ENCODE measurements around the gene LSS.
A peak's percentile ranks its signal among the peaks of the same experiment; 100 is the strongest.
"Not testable (repeated sequence)": the region's sequence is repeated elsewhere in the genome, so short reads cannot be mapped to it uniquely, and the experiment has no call there.

LSS gene

DNA sequence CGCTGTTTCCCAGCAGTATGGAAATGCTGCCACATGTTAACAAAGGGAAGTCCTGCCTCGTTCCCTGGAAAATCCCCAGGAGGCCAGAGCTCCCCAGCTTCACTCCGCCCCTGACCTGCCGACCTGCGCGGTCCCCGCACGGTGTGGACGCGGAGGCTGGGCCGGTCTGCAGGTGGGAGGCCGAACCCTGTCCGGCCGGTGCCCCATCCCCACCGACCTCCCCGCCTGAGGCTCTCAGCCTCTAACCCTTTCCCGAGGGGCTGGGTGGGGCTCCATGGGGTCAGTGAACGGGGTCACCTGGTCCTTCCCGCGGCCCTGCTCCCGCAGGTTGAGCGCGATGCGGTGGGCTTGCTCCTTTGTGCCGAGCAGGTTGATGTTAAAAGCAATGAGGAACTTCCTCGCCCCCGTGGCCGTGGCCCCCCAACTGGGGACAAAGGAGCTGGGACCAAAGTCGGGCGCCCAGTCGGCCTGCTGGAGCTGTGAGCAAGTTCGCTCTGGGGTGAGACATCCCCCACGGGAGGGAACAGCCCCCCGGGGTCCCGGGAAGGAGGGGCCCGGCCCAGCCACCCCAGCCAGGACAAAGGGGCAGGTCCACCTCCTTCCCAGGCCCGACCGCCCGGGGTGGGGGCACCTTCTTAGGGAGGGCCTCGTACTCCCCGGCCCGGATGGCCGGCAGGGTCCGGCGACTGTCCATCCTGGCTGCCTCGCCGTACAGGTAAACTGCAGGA is 77.1 kb downstream of the LSS start:
- DNase-seq = no peak

DNA sequence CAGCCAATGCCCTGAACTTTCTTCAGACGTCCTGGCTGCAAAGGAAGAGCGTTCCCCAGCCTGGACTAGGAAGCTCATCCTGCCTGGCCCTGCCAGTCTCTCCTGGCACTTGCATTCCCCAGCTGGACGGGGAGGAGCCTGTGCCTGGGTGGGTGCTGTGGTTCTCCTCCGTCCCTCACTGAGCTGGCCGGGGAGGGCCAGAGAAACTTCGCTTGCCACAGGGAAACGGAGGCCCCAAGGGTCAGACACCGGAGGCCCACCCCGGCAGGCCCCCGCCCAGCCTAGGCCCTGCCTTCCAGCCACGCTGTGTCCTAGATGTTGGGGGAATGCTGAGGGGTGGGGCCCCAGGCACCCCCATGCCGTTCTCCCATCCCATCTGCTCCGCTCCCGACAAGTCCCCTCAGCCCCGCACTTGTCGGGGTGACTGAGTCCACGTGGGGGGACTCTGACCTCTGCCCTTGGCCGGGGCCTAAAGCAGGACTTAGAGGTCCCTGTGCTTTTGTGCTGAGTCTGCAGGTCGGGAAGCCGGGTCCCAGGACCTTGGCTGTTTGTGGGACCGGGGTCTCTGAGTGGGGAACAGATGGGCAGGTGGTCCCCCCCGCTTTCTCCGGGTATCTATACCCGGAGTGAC is 78.0 kb downstream of the LSS start:
- no peak for DNase-seq

DNA sequence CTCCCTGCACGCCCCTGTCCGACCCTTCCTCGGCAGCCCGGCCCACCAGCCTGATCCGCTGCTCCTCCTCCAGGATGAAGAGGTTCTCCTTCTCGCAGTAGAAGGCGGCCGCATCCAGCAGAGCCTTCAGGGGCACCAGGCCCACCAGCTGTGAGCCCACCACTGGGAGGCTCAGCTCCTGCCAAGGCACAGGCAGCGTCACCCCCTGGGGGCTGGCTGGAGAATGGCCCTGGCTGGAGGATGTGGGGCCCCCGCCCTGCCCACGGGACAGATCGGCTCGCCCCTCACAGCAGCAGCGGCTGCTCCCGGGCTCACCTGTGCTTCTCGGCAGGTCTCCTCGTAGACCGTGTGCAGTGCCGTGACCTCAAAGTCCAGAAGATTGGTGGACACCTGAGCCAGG is 78.5 kb downstream of the LSS start:
- no peak for DNase-seq

DNA sequence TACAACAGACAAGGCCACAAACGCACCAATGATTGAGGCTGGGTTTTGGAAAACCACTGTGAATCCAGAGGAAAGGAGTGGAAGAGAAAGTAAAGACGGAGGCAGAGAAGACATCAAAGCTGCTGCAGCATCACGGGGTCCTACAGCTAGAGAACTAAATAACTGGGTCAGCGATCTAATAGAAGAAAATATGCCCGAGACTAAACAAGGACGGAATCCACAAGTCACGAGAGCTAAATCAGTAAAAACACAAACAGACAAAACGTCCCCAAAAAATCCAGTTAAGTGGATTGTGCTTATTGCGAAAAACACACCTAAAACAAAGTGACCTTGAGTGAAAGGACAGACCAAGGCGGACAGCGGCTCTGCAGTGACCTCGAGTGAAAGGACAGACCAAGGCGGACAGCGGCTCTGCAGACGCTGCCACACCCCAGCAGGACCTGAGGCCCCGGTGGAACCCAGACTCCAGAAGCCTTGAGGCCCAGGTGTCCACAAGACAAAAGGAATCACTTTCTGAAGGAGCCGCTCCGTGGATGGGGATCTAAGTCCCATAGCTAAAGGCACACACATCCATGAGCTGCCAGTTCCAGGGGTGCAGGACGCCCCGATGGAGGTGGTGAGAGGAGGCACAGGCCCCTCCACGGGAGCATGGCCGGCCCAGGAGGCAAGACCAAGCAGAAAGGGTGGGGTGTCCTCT is 79.2 kb downstream of the LSS start:
- no peak for DNase-seq

DNA sequence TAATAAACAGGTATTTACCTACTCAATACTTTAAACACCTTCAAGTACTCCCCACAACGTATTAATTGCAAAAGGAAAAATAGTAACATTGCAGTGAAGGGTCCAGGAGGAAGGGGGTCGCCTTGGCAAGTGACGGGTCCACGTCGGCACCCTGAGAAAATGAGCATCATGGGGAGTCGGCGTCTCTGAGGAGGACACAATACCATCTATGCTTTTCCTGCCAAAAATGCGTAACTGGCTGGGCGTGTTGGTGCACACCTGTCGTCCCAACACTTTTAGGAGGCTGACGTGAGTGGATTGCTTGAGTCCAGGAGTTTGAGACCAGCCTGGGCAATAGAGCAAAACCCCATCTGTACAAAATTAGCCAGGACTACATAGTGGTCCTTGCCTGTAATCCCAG is 80.5 kb downstream of the LSS start:
- DNase-seq = no peak

DNA sequence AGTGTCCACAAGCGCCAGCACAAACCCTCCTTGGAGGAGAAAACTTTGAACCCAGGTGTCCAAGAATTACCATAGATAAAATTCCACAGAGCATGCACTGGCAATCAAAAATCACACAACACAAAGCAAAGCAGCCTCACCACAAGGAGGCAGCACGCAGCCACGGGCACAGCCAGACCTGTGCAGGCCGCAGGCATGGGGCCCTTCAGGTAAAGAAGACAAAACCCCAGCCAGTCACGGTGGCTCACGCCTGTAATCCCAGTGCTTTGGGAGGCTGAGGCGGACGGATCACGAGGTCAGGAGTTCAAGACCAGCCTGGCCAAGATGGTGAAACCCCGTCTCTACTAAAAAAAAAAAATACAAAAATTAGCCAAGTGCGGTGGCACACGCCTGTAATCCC is 81.1 kb downstream of the LSS start:
- peak; percentile 41 for DNase-seq

DNA sequence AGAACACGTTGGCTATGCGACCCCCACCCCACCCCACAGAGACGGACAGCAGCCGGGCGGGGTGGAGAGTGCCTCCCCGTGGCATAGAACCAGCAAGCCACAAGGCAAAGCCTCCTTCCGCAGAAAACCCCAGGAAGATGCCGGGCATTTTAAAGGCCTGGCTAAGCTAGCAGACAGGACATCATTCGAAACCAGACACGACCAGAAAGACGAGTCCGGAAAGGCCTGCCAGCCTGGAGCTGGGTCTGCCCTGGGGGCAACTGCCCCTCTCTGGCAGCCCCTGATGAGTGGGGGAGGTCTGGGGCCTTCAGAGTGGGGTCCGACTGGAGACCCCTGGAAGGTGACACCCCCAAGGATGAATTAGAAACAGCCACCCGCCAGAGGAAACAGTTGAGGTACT is 81.7 kb downstream of the LSS start:
- no peak for DNase-seq

DNA sequence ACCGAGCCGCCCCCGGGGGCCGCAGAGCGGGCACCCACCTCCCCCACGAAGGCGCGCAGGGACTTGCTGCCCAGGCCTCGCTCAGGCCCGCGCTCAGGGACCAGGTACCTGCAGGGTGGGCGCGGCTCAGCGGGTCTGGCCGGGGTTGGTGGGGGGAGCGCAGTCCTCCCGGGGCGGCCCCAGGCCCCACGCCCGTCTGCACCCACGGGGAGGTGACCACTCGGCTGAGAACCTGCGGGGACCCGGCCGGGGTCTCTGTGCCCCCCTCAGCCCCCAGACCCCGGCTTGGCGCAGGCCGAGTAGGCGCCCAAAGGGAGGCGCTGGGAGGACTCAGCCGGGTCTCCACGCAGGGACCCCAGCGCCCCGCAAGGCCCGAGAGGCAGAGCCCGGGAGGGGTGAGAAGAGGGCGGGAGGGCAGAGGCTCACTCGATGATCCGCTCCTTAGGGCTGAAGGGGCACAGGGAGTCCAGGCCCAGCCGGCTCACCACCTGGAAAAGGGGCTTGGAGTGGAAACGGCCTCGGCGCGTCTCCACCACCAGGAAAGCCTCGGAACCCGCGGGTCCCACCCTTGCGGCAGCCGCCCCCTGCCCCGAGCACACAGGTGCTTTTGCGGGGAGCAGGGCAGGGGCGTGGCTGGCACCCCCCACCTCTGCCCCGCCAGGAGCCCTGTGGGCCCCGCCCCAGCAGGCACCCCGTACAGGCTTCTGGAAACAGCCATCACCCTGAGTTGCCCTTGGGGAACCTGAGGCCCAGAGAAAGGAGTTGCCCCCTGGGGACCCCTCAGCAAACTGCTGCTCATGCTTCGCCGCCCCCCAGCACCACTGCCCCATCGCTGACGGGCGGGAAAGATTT is 82.5 kb downstream of the LSS start:
- no peak for DNase-seq

DNA sequence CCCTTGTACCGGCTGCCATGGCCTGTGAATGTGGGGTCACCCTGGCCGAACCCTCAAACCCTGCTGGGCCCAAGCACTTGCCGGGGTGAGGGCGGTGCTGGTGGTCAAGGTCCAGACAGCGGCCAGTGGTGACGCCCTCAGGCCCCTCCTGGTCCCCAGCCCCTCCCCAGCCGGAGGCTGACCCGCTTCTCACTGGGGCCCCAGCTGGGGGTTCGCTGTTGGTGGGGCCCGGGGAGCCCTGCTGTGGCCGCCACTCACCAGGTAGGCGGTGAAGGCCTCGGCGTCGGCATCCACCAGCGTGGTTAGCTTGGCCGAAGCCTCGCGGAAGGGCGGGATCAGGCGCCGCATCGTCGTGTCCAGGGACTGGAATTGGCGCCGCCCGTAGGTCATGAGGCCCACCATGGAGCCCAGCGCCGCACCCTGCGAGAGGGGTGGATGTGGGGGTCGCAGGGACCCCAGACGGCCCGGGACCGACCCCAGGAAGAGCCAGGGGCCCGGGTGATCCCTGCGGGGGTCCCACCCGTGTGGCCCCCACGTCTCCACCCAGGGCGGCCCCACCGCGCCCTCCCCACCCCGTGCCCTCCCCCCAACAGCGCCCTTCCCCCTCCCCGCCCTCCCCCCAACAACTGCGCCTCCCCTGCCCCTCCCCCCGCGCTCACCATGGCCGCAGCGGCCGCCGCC is 83.3 kb downstream of the LSS start:
- DNase-seq = no peak

DNA sequence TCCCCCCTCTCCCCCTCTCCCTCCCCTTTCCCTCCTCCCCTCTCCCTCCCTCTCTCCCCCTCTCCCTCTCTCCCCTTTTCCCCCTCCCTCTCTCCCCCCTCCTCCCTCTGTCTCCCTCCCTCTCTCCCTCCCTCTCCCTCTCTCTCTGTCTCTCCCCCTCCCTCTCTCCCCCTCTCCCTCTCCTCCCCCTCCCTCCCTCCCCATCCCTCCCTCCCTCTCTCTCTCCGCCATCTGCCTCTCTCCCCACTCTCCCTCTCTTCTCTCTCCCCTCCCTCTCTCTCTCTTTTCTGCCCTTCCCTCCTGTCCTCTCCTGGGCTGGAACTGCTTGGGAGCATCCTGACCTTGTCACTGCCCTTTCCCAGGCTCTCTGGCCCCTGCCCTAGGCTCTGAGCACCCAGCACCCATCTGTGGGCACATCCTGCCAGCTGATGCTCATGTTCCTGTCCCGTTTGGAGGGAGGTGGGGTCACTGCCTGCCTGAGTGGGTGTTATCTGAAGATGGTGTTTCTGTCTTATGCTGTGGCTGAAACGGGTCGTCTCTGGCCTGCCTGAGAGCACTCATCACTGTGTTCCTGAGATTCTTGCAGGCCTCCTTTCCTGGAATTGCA is 84.0 kb downstream of the LSS start:
- DNase-seq = no peak

DNA sequence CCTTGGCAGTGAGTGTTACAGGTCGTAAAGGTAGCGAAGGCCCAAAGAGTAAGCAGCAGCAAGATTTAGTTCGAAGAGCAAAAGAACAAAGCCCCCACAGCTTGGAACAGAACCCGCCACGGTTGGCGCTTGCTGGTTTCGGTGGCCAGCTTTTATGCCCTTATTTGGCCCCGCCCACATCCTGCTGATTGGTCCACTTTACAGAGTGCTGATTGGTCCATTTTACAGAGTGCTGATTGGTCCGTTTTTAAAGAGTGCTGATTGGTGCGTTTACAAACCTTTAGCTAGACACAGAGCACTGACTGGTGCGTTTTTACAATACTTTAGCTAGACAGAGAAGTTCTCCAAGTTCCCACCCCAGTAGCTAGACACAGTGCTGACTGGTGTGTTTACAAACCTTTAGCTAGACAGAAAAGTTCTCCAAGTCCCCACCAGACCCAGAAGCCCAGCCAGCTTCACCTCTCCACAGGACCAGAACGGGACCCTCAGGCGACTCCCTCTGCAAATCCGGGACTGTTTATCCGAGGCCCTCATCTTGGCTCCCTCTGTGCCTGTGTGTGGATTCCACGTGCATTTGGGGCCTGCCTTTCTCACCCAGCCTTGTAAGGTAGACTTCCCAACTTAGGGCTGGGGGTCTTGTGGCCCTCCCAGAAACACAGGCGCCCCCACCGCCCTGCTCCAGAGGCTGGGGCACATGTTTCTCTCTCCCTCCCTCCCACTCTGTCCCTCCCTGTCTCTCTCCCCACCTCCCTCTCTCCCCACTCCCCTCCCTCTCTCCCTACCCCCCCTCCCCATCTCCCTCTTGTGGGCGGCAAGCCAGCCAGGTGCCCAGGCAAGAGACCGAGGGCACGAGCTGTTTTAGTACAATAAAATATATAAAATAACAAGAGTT is 85.7 kb downstream of the LSS start:
- no peak for DNase-seq

DNA sequence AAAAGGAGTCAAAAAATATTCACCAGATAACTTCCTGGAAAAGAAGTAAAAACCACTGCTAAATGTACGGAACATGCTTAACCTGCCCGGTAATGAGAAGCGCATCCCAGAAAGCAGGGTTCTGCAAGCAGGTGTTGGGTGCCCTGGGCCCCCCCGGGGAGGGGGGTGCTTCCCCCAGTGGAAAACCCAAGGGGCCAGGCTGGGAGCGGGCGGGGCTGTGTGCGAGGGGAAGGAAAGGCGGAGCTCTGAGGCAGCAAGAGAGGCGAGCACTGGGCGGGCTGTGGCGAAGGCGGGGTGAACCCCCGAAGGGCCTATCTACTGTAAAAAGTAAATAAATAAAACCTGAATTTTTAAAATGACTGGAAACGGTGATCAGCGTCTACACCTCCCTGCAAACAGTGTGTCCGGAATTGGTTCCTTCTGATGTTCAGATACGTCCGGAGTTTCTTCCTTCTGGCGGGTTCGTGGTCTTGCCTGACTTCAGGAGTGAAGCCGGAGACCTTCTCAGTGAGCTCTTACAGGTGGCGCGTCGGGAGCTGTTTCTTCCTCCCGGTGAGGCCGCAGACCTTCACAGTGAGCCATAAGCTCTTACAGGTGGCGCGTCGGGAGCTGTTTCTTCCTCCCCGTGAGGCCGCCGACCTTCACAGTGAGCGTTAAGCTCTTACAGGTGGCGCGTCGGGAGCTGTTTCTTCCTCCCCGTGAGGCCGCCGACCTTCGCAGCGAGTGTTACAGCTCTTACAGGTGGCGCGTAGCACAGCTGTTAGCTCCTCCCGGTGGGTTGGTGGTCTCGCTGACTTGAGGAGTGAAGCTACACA is 86.6 kb downstream of the LSS start:
- no peak for DNase-seq

DNA sequence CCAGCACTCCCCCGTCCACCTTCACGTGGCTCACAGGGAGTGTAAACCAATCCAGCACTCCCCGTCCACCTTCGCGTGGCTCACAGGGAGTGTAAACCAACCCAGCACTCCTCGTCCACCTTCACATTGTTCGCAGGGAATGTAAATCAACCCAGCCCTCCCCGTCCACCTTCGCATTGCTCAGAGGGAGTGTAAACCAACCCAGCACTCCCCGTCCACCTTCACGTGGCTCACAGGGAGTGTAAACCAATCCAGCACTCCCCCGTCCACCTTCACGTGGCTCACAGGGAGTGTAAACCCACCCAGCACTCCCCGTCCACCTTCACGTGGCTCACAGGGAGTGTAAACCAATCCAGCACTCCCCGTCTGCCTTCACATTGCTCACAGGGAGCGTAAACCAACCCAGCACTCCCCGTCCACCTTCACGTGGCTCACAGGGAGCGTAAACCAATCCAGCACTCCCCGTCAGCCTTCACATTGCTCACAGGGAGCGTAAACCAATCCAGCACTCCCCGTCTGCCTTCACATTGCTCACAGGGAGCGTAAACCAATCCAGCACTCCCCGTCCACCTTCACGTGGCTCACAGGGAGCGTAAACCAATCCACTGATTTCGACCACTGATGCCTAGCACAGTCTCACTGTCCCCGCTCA is 88.1 kb downstream of the LSS start:
- not testable (repeated sequence) for DNase-seq

DNA sequence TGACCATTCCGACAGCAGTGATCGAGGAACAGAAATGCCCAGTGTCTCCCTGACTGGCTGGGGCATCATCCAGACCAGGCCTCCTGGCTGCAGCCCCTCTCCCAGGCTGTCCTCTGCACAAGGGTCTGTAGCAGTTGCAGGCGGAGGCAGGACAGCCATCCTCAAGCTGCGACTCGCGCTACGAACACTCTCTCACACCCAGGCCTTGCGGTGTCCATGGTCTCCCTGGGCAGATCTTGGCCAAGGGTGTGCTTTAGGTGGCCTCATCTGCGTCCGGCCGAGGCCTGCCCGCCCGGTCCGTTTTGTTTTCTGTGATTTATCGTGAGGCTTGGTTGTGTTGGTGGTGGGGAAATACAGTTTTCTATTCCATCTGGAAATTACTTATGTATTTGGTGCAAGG is 88.9 kb downstream of the LSS start:
- DNase-seq = no peak

DNA sequence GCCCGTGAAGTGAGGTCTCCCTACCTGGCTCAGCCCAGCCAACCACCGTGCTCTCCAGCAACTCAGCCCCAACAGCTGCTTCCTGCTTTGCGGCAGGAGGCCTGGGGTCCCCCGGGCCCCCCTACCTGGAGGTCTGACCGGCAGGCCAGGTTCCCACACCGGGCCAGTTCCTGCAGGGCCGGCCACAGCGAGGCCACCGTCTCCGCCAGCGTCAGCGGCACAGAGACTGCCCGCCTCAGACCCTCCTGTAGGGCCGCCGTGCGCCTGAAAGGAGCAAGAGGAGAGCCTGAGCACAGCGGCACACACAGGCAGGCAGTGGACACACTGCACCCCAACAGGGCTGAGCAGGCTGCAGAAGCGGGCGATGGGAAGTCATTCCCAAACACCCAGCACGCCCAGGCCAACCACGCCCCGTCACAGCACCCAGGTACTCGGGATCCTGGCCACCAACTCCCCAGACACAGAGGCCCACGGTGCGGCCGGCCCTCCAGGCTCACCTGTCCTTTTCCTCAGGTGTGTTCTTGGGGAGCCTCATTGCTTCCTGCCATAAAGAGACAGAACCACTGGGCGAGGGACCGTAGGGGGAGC is 90.1 kb downstream of the LSS start:
- DNase-seq = no peak

All from NCI-H1694 treated with DMSO at 0.1 percent for 48 hours (cell line).